ENCODE results near the gene PLA2G4F. TPM values are rescaled to one million over a fixed set of nuclear protein-coding genes. Genes with fewer than 3 reads are reported as not detected.

Gene PLA2G4F
- total RNA-seq, 1 experiment from 2014 or later = not detected

GRCh38 chr15:42172475-42172874, 16.0 kb upstream of the PLA2G4F start:
- Mint-ChIP-seq H3K27me3 (ENCODE audit: low read depth) (no peaks in the 10 kb centered on the region), H3K27ac (no peak overlapping the region; a peak in 1 of 7 replicates), H3K36me3 (ENCODE audit: insufficient read depth in 1 of 3, low read depth in 3 of 3) (peaks cover 3 to 59% (median 54%) of the 10 kb centered on the region in 3 experiments; a peak in 6 of 7 replicates), H3K4me1 (no peaks in the 10 kb centered on the region), H3K9me3 (no peaks in the 10 kb centered on the region), H3K4me3 (no peak overlapping the region)
- no peak overlapping the region for H2AFZ ChIP-seq (ENCODE audit: low read length)
- no peak overlapping the region for H2BK120ac ChIP-seq (ENCODE audit: low read depth, low read length, poor library complexity, severe bottlenecking)
- no CpG with 5 or more reads among the region's 5 CpGs for WGBS (ENCODE audit: extremely low coverage, insufficient read length, low lambda C conversion rate)
- no peak overlapping the region for H2BK20ac ChIP-seq (ENCODE audit: low read depth, low read length, poor library complexity, severe bottlenecking)
- H3K79me1 ChIP-seq (ENCODE audit: insufficient read depth, low read depth, low read length, poor library complexity, severe bottlenecking) = no peaks in the 10 kb centered on the region
- no peak overlapping the region for H4K91ac ChIP-seq (ENCODE audit: insufficient read length, low read depth, low read length)
- H3K14ac ChIP-seq (ENCODE audit: insufficient read depth, low read length) = no peak overlapping the region
- H3K27ac ChIP-seq (ENCODE audit: insufficient read length, low read depth, low read length) = no peak overlapping the region
- H2BK5ac ChIP-seq (ENCODE audit: insufficient read length, low read length) = no peak overlapping the region
- H3T11ph ChIP-seq (ENCODE audit: low read length) = no peak overlapping the region
- no peak overlapping the region for H2AK5ac ChIP-seq (ENCODE audit: insufficient read length, low read length)
- no peaks in the 10 kb centered on the region for H3K9me3 ChIP-seq (ENCODE audit: control insufficient read depth, low read depth, low read length)
- no peak overlapping the region for H2BK12ac ChIP-seq (ENCODE audit: insufficient read length, low read depth, low read length)
- no peaks in the 10 kb centered on the region for H3K23me2 ChIP-seq (ENCODE audit: insufficient read length, low read depth, low read length, poor library complexity, severe bottlenecking)
- H2BK15ac ChIP-seq (ENCODE audit: low read depth, low read length) = no peak overlapping the region
- H4K5ac ChIP-seq (ENCODE audit: insufficient read length, low read depth, low read length) = no peak overlapping the region
- H3K27me3 ChIP-seq (ENCODE audit: insufficient read depth, low read length) = no peaks in the 10 kb centered on the region
- no peaks in the 10 kb centered on the region for H3K79me2 ChIP-seq (ENCODE audit: insufficient read depth, low read length)
- H3K4me1 ChIP-seq (ENCODE audit: insufficient read depth, low read length) = no peaks in the 10 kb centered on the region
- no peak overlapping the region for H3K9ac ChIP-seq (ENCODE audit: extremely low read depth, insufficient read length, low read length)
- no peaks in the 10 kb centered on the region for H4K20me1 ChIP-seq (ENCODE audit: control insufficient read depth, insufficient read depth, insufficient read length)
- no peak for TF ChIP-seq CTCF (conservative IDR thresholded peaks at IDR 0.05)
- no peak overlapping the region for H3K56ac ChIP-seq (ENCODE audit: insufficient read length, low read depth, low read length)
- H3K4me2 ChIP-seq (ENCODE audit: insufficient read depth, insufficient read length, low read length) = no peak overlapping the region
- no peak overlapping the region for H3K18ac ChIP-seq (ENCODE audit: insufficient read length, low read depth, low read length)
- H3K4ac ChIP-seq (ENCODE audit: low read depth, low read length) = no peak overlapping the region
- no peak overlapping the region for H4K8ac ChIP-seq (replicated peaks; ENCODE audit: insufficient read length, low read depth, low read length)
- DNase-seq = no peak
- no peak overlapping the region for H3K23ac ChIP-seq (ENCODE audit: insufficient read length, low read depth, low read length)
